Endothelial cell of umbilical vein (primary cell): ENCODE measurements around the gene ACTBL2. TPM values are rescaled to one million over a fixed set of nuclear protein-coding genes. Genes with fewer than 3 reads are reported as not detected.

Experiments used
- BruUV-seq: library from RNA; stranded (reverse); fragments of 400-500 nt; replicated peaks from 2 replicates; lab custom pipeline; 2021; lab: Mats Ljungman, UMichigan
- CTCF ChIA-PET: fragments of 300-600, 350-600 bp; sonication (Branson Sonifier 250); formaldehyde crosslinking; loops from one replicate; lab custom pipeline; 2021; ENCODE audit warnings: antibody characterized with exemption, inconsistent platforms; lab: Charles Lee
- POLR2A ChIA-PET: fragments of 300-600, 350-600 bp; sonication (Branson Sonifier 250); formaldehyde crosslinking; loops from one replicate; lab custom pipeline; 2021; ENCODE audit warnings: antibody characterized with exemption, inconsistent platforms; lab: Charles Lee
- DNase-seq: peaks from one replicate; pipeline ENCODE4 v3.0.0-alpha.2; 2011; ENCODE audit warnings: low read depth, low spot score
- FAIRE-seq: peaks from 2 replicates; lab custom pipeline; 2011; peaks lifted over from hg19 to GRCh38; lab: Jason Lieb, UNC
- H2AFZ ChIP-seq: 2 replicates; pipeline ENCODE4 v1.6.0; 2012; ENCODE audit warnings: low read depth, low read length, control low read depth, inconsistent platforms
- H3K27ac ChIP-seq: 2 replicates; pipeline ENCODE4 v1.5.1; 2011; ENCODE audit warnings: low read depth, mild to moderate bottlenecking, control low read depth, low read length, moderate library complexity; ENCODE audit not compliant: insufficient read depth
- H3K27me3 ChIP-seq, 2 experiments: 2 replicates each; pipeline versions ENCODE4 v1.6.0 to v1.6.1; 2011; ENCODE audit warnings: low read length in 2 of 2, mixed read lengths in 1 of 2; ENCODE audit not compliant: control insufficient read depth in 2 of 2, insufficient read depth in 2 of 2
- H3K36me3 ChIP-seq, 2 experiments: 2 replicates in 1 of 2; 3 replicates in 1 of 2; pipeline ENCODE4 v1.5.1; 2011; ENCODE audit warnings: low read length in 2 of 2, mild to moderate bottlenecking in 1 of 2, moderate library complexity in 1 of 2; ENCODE audit not compliant: control insufficient read depth in 2 of 2, insufficient read depth in 2 of 2; ENCODE audit errors: extremely low read depth in 1 of 2
- H3K4me1 ChIP-seq: 3 replicates; pipeline ENCODE4 v1.5.1; 2011; ENCODE audit warnings: mild to moderate bottlenecking, low read length; ENCODE audit not compliant: control insufficient read depth, insufficient read depth; ENCODE audit errors: extremely low read depth
- H3K4me2 ChIP-seq: 2 replicates; pipeline ENCODE4 v1.6.1; 2011; ENCODE audit warnings: low read length, control low read depth, mixed read lengths; ENCODE audit not compliant: insufficient read depth
- H3K4me3 ChIP-seq, 3 experiments: fragments of 200-600 bp in 1 of 3; sonication (generic), shearing (Covaris generic) in 1 of 3; replicated peaks in 1 of 3; 2 replicates each; pipeline ENCODE4 v1.5.1; 2011 to 2016; ENCODE audit warnings: control low read depth in 3 of 3, low read length in 3 of 3, mild to moderate bottlenecking in 2 of 3, inconsistent platforms in 1 of 3, low read depth in 1 of 3, moderate library complexity in 1 of 3; ENCODE audit not compliant: insufficient read depth in 1 of 3
- H3K79me2 ChIP-seq: 2 replicates; pipeline ENCODE4 v1.6.0; 2012; ENCODE audit warnings: low read length, inconsistent platforms; ENCODE audit not compliant: control insufficient read depth, insufficient read depth
- H3K9ac ChIP-seq: replicated peaks from 2 replicates; pipeline ENCODE3; 2011; ENCODE audit warnings: low read length, control low read depth; ENCODE audit not compliant: insufficient read depth; ENCODE audit errors: extremely low read depth
- H3K9me1 ChIP-seq: replicated peaks from 3 replicates; pipeline ENCODE4 v1.6.0; 2011; ENCODE audit warnings: mild to moderate bottlenecking, low read length; ENCODE audit not compliant: control insufficient read depth, insufficient read depth; ENCODE audit errors: extremely low read depth
- H3K9me3 ChIP-seq: replicated peaks from 2 replicates; pipeline ENCODE4 v1.5.1; 2012; ENCODE audit warnings: low read length, inconsistent platforms; ENCODE audit not compliant: control insufficient read depth, insufficient read depth
- H4K20me1 ChIP-seq: replicated peaks from 2 replicates; pipeline ENCODE3; 2011; ENCODE audit warnings: mild to moderate bottlenecking, low read length; ENCODE audit not compliant: control insufficient read depth, insufficient read depth; ENCODE audit errors: extremely low read depth
- FOS ChIP-seq: IDR thresholded peaks from 2 replicates; pipeline ENCODE4 v1.6.1; 2011; ENCODE audit warnings: mild to moderate bottlenecking, low read length, moderate library complexity, borderline replicate concordance; ENCODE audit not compliant: insufficient read depth
- GATA2 ChIP-seq: IDR thresholded peaks from 2 replicates; pipeline ENCODE4 v1.7.0; 2011; ENCODE audit warnings: low read depth, mild to moderate bottlenecking, moderate library complexity, mixed read lengths, low read length; ENCODE audit not compliant: insufficient read length, insufficient read depth
- JUN ChIP-seq: IDR thresholded peaks from 2 replicates; pipeline ENCODE4 v1.6.1; 2011; ENCODE audit warnings: borderline replicate concordance, low read depth; ENCODE audit not compliant: insufficient read length, insufficient read depth
- MYC ChIP-seq: IDR thresholded peaks from one replicate; pipeline ENCODE4 v1.6.1; 2011; ENCODE audit warnings: mild to moderate bottlenecking, low read depth, low read length
- POLR2A ChIP-seq: IDR thresholded peaks from 2 replicates; pipeline ENCODE4 v1.6.1; 2012; ENCODE audit warnings: low read depth, mild to moderate bottlenecking, control low read depth, low read length
- POLR2AphosphoS5 ChIP-seq: IDR thresholded peaks from 2 replicates; pipeline ENCODE4 v1.6.1; 2012; ENCODE audit warnings: low read depth, mild to moderate bottlenecking, control low read depth, low read length, moderate library complexity; ENCODE audit not compliant: insufficient read depth
- dilution Hi-C: fragments of 300-500 bp; cut with MboI; formaldehyde crosslinking; loops from one replicate; pipeline ENCODE4 v1.15.0; 2019; ENCODE audit warnings: low sequenced_read_pairs; ENCODE audit not compliant: extremely low pct_ligation_motif_present
- intact Hi-C: fragments of 100-400 bp; cut with micrococcal nuclease; formaldehyde crosslinking; loops from one replicate; pipeline ENCODE4 v1.10.0; 2022
- polyA plus RNA-seq, 4 experiments: library from polyadenylated mRNA; depleted of rRNA in 3 of 4; stranded (reverse) in 3 of 4; unstranded in 1 of 4; fragments of >200 nt; gene quantifications; 2 replicates each; pipeline versions ENCODE4 v1.2.1 to v1.2.3, GENCODE V29; 2011 to 2012; ENCODE audit warnings: missing spikeins in 1 of 4
- total RNA-seq: library from RNA; stranded (reverse); gene quantifications from 2 replicates; pipeline ENCODE4 v1.2.3, GENCODE V29; 2021
- TF ChIP-seq, protein P1 (sequence below), 2 donors: IDR thresholded peaks; 1 replicate in 1 of 2; 2 replicates in 1 of 2; pipeline ENCODE4 v1.5.1; 2011; ENCODE audit warnings: low read length in 2 of 2, mild to moderate bottlenecking in 2 of 2, moderate library complexity in 2 of 2, control low read depth in 1 of 2, inconsistent platforms in 1 of 2, low read depth in 1 of 2; ENCODE audit not compliant: insufficient read depth in 1 of 2; ENCODE audit errors: extremely low read depth in 1 of 2

ACTBL2 gene
- total and polyA plus RNA-seq, 2 donors (not counting 3 experiments of a cell fraction or from before 2014, with no cell fraction given), result 0.08 TPM; not detected in 1

- no peaks in the 10 kb centered on the region for H3K27me3 ChIP-seq
- CTCF ChIA-PET, result interaction anchor here (1.1 to 1.2 kb wide), 2 partner anchors 10 kb away, joined by 3 to 4 read pairs; no protein-coding TSS in a partner anchor
- intact Hi-C loops (no loop called here), dilution Hi-C loops (no loop called here)
- no peak for TF ChIP-seq JUN
- TF ChIP-seq FOS, result no peak
- no peak for TF ChIP-seq POLR2AphosphoS5
- TF ChIP-seq, protein P1, sequence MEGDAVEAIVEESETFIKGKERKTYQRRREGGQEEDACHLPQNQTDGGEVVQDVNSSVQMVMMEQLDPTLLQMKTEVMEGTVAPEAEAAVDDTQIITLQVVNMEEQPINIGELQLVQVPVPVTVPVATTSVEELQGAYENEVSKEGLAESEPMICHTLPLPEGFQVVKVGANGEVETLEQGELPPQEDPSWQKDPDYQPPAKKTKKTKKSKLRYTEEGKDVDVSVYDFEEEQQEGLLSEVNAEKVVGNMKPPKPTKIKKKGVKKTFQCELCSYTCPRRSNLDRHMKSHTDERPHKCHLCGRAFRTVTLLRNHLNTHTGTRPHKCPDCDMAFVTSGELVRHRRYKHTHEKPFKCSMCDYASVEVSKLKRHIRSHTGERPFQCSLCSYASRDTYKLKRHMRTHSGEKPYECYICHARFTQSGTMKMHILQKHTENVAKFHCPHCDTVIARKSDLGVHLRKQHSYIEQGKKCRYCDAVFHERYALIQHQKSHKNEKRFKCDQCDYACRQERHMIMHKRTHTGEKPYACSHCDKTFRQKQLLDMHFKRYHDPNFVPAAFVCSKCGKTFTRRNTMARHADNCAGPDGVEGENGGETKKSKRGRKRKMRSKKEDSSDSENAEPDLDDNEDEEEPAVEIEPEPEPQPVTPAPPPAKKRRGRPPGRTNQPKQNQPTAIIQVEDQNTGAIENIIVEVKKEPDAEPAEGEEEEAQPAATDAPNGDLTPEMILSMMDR (IDR thresholded peaks at IDR 0.05; ENCODE audit: extremely low read depth in 1 of 2, insufficient read depth in 1 of 2, low read depth in 1 of 2, low read length in 2 of 2), result no peak
- no peak for TF ChIP-seq GATA2
- no peak for TF ChIP-seq POLR2A
- TF ChIP-seq MYC, result no peak
- no peak overlapping the region for H3K9ac ChIP-seq
- no peaks in the 10 kb centered on the region for H3K9me1 ChIP-seq
- FAIRE-seq (no peak), DNase-seq (peak; percentile 53)
- H3K4me1 ChIP-seq, result peaks cover 8% of the 10 kb centered on the region
- no peaks in the 10 kb centered on the region for H3K36me3 ChIP-seq
- H2AFZ ChIP-seq, result peak overlapping the region; percentile 79
- H3K4me2 ChIP-seq, result no peak overlapping the region
- no peaks in the 10 kb centered on the region for H4K20me1 ChIP-seq
- H3K79me2 ChIP-seq, result no peaks in the 10 kb centered on the region
- H3K9me3 ChIP-seq, result no peaks in the 10 kb centered on the region
- POLR2A ChIA-PET, result no interaction called here
- H3K27ac ChIP-seq, result no peak overlapping the region
- no TSS peak for BruUV-seq
- H3K4me3 ChIP-seq, result no peak overlapping the region
These were observed 26.0 kb downstream of the ACTBL2 start for GRCh38 chr5:57456531-57457135.
